Midbrain (tissue), 1 donor: ENCODE measurements around the gene NPW.
A peak's percentile ranks its signal among the peaks of the same experiment; 100 is the strongest.
"Not testable (repeated sequence)": the region's sequence is repeated elsewhere in the genome, so short reads cannot be mapped to it uniquely, and the experiment has no call there.

Experiments used
- DNase-seq: peaks from one replicate; lab custom pipeline; 2025; lab: John Stamatoyannopoulos, UW

NPW gene

GRCh38 chr16:2002406-2003230 lies 17.0 kb upstream of the NPW start:
- DNase-seq: no peak

GRCh38 chr16:2003231-2003826 lies 16.3 kb upstream of the NPW start:
- no peak for DNase-seq

- peak; percentile 70 for DNase-seq
These were observed 15.6 kb upstream of the NPW start for GRCh38 chr16:2003827-2004641.

- DNase-seq: no peak
These were observed 14.6 kb upstream of the NPW start for GRCh38 chr16:2004795-2005517.

- no peak for DNase-seq
These were observed 13.9 kb upstream of the NPW start for GRCh38 chr16:2005646-2006045.

GRCh38 chr16:2006317-2006716 lies 13.3 kb upstream of the NPW start:
- DNase-seq: no peak

GRCh38 chr16:2007081-2007836 lies 12.3 kb upstream of the NPW start:
- no peak for DNase-seq

GRCh38 chr16:2008009-2008526 lies 11.5 kb upstream of the NPW start:
- no peak for DNase-seq

GRCh38 chr16:2008631-2009163 lies 10.9 kb upstream of the NPW start:
- DNase-seq: no peak

- DNase-seq: no peak
These were observed 10.3 kb upstream of the NPW start for GRCh38 chr16:2009164-2009711.

- DNase-seq: peak; percentile 90
These were observed 9.6 kb upstream of the NPW start, which contains the start of gene ZNF598 for GRCh38 chr16:2009791-2010510. Gene ZNF598, minus strand, starts transcription at chr16:2009821.

- not testable (repeated sequence) for DNase-seq
These were observed 7.9 kb upstream of the NPW start for GRCh38 chr16:2011726-2012125.

GRCh38 chr16:2013527-2013926 lies 6.1 kb upstream of the NPW start:
- DNase-seq: no peak

- no peak for DNase-seq
These were observed 4.3 kb upstream of the NPW start for GRCh38 chr16:2015117-2015946.

- no peak for DNase-seq
These were observed 3.7 kb upstream of the NPW start for GRCh38 chr16:2015947-2016208.

GRCh38 chr16:2016407-2016922 lies 3.1 kb upstream of the NPW start:
- DNase-seq: no peak

GRCh38 chr16:2019921-2020831 lies 591 bp downstream of the NPW start:
- DNase-seq: no peak

- no peak for DNase-seq
These were observed 3.1 kb downstream of the NPW start for GRCh38 chr16:2022723-2023091.
